Activated CD4-positive, alpha-beta T cell treated with anti-CD3 and anti-CD28 coated beads, Interleukin-2, amount 10 ng/mL, durations not matched to agents 7 days and 5 days (primary cell): Measurements from ENCODE around the gene OR8D1. TPM values are rescaled to one million over a fixed set of nuclear protein-coding genes. Genes with fewer than 3 reads are reported as not detected.

ENCODE experiments used
- CTCF ChIA-PET: fragments of 350-600 bp; sonication (Branson Sonifier 250); formaldehyde crosslinking; loops from one replicate; lab custom pipeline; 2021; ENCODE audit warnings: antibody characterized with exemption; lab: Charles Lee
- POLR2A ChIA-PET: fragments of 350-600 bp; sonication (Branson Sonifier 250); formaldehyde crosslinking; loops from one replicate; lab custom pipeline; 2021; ENCODE audit warnings: antibody characterized with exemption; lab: Charles Lee
- DNase-seq: peaks from one replicate; pipeline ENCODE4 v3.0.0-alpha.2; 2020
- H3K27ac Mint-ChIP-seq: one replicate; pipeline ENCODE4 v1.8.0; 2021; ENCODE audit warnings: mild to moderate bottlenecking, moderate library complexity, mixed read lengths
- H3K27me3 Mint-ChIP-seq: one replicate; pipeline ENCODE4 v1.8.0; 2021; ENCODE audit warnings: mixed read lengths
- H3K36me3 Mint-ChIP-seq: one replicate; pipeline ENCODE4 v1.8.0; 2021; ENCODE audit warnings: low read depth, mixed read lengths
- H3K4me1 Mint-ChIP-seq: one replicate; pipeline ENCODE4 v1.8.0; 2021; ENCODE audit warnings: mixed read lengths
- H3K4me3 Mint-ChIP-seq: one replicate; pipeline ENCODE4 v1.8.0; 2021; ENCODE audit warnings: mild to moderate bottlenecking, moderate library complexity, mixed read lengths
- H3K9me3 Mint-ChIP-seq: one replicate; pipeline ENCODE4 v1.8.0; 2021; ENCODE audit warnings: mixed read lengths
- total RNA-seq, 2 experiments: library from RNA; stranded (reverse); gene quantifications; one replicate each; pipeline ENCODE4 v1.2.3, GENCODE V29; 2021

OR8D1 gene
- total RNA-seq, 2 experiments from 2014 or later = not detected

DNA sequence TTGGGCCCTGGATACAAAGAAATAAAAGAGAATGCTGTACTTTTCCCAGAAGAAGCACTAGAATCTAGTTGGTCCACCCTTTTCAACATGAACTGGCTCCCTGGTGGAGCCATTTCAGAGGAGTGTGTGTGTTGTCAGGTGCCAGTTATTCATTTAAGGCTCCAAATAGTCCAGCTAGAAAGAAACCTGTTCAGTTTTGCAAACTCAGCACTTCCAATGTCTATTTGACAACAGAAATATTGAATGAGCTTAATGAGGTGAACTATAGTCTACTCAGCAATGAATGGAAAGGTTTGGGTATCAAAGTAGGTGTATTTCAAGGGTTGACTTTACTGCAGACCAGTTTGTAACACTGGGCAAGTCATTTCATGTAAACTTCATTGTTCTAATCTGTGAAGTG lies 2.1 kb downstream of the OR8D1 start:
- CTCF ChIA-PET = no interaction called here
- H3K9me3 Mint-ChIP-seq = no peaks in the 10 kb centered on the region
- no peaks in the 10 kb centered on the region for H3K27me3 Mint-ChIP-seq
- no peak overlapping the region for H3K27ac Mint-ChIP-seq
- no peak for DNase-seq
- H3K36me3 Mint-ChIP-seq = no peaks in the 10 kb centered on the region
- POLR2A ChIA-PET = no interaction called here
- H3K4me1 Mint-ChIP-seq = no peaks in the 10 kb centered on the region
- no peak overlapping the region for H3K4me3 Mint-ChIP-seq

DNA sequence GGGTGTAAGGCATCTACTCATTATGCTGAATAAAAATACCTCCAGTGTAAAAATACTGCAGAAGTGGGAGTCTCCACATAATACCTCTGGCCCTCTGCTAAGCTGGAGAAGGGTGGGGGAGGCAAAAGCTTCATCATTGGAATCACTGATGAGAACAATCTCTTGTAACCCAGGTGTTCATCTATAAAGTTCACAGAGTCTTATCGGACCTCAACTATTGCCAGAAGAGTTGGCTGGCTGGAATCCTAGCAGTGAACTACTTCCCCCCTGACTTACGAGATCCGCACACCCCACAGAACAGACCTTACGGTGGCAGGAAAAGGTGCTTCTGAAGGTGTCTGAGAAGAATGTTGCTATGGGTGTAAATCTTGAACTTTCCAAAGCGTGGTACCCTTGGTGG lies 2.5 kb downstream of the OR8D1 start:
- ChIA-PET CTCF (no interaction called here), POLR2A (no interaction called here)
- DNase-seq = no peak
- H3K27ac Mint-ChIP-seq = no peak overlapping the region
- H3K9me3 Mint-ChIP-seq = no peaks in the 10 kb centered on the region
- H3K36me3 Mint-ChIP-seq = no peaks in the 10 kb centered on the region
- H3K27me3 Mint-ChIP-seq = no peaks in the 10 kb centered on the region
- no peaks in the 10 kb centered on the region for H3K4me1 Mint-ChIP-seq
- H3K4me3 Mint-ChIP-seq = no peak overlapping the region

DNA sequence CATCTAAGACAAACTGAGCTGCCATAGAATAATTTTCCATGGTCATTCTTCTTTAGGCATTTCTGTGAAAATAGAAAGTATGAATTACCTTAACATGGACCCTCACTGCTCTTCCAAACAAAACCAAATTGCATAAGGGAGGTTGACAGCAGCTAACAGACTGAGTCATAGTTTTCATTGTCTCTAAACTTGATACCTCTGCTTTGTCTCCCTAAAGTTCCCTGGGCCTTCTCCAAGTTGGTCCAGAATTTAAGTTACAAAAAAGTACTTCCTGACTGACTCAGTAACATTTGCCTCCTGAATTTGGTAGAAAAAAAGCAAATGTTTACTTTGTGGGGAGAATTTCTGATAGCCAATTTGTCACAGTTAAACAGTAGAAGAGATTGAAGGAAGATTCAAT lies 3.0 kb downstream of the OR8D1 start:
- H3K4me1 Mint-ChIP-seq = no peaks in the 10 kb centered on the region
- H3K4me3 Mint-ChIP-seq = no peak overlapping the region
- CTCF ChIA-PET = no interaction called here

DNA sequence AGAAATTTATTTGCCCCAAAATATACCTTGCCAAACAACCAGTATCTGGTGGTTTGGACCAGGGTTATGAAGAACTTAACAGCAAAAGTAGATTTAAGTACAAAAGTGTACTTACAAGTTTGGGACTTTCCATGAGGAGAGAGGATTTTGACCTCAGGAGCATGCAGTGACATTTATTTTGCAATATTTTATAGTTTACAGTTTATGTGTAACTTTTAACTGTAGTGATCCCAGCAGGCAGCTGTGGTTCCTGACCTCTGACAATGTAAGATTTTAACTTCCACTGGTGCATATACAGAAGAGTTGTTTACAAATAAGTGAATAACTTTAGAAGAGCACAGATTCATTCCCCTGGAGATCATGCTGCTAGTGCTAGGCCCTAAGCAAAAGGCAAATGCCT lies 6.7 kb downstream of the OR8D1 start:
- H3K27me3 Mint-ChIP-seq = no peaks in the 10 kb centered on the region

More for the DNA sequence above, 3.0 kb downstream of the OR8D1 start:
- no peaks in the 10 kb centered on the region for H3K27me3 Mint-ChIP-seq
- no peaks in the 10 kb centered on the region for H3K36me3 Mint-ChIP-seq
- POLR2A ChIA-PET = no interaction called here
- no peaks in the 10 kb centered on the region for H3K9me3 Mint-ChIP-seq
- no peak overlapping the region for H3K27ac Mint-ChIP-seq
- no peak for DNase-seq

DNA sequence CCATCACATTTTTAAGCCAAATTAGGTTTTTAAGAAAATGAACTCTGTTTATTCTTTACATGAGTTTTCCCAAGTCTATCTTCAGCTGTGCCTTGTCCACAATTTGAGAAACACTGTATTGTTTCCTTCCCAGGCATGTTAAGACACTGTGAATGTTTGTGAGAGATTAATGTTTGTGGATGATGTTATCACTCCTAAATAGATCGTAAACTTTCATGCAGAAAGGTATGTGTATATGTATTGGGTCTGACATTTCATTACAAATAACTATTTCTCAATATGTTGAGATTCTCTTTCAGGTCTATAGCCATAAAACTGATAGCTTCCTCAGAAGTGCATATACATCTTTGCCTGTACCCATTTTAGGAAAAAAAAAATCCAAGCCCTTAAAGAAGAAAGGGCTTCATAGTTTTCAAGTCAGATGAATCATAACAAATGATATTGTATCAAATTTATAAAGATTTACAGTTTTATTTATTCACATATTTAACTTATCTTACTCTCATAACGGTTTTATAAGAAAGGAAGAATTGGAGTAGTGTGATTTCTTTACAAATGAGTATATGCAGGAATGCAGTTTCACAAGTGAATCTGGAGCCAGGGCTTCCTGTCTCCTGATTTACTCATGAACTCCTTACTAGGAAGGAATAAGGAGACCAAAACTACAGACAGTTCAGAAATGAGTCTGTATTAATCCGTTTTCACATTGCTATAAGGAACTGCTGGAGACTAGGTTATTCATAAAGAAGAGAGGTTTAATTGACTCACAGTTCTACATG lies 11.2 kb downstream of the OR8D1 start:
- Mint-ChIP-seq H3K9me3 (no peaks in the 10 kb centered on the region), H3K36me3 (no peaks in the 10 kb centered on the region), H3K4me3 (no peak overlapping the region), H3K4me1 (no peaks in the 10 kb centered on the region), H3K27me3 (no peaks in the 10 kb centered on the region), H3K27ac (no peak overlapping the region)
- no peak for DNase-seq
- POLR2A ChIA-PET = no interaction called here
- CTCF ChIA-PET = no interaction called here

More for the DNA sequence above, 6.7 kb downstream of the OR8D1 start:
- Mint-ChIP-seq H3K4me1 (no peaks in the 10 kb centered on the region), H3K9me3 (no peaks in the 10 kb centered on the region), H3K27ac (no peak overlapping the region), H3K36me3 (no peaks in the 10 kb centered on the region), H3K4me3 (no peak overlapping the region)
- ChIA-PET POLR2A (no interaction called here), CTCF (no interaction called here)
- DNase-seq = no peak

DNA sequence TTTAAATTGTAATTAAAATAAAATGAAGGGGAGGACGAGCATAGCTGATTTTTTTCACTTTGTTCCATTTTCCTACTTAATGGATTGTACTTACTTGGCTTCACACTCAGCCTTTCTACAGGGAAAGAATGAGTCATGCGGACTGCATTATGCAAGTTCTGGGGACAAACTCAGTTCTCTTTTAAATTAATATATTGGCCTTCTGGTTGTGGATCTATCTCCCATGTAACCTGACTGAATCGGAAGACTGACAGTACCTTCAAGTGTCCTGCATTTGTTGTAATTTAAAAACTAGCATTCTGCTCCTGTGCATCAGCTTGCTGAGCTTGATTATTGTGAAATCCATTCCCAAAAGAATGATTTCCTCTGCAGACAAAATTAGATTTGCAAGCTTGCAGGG lies 12.2 kb downstream of the OR8D1 start:
- Mint-ChIP-seq H3K4me1 (no peaks in the 10 kb centered on the region), H3K4me3 (no peak overlapping the region), H3K9me3 (no peaks in the 10 kb centered on the region), H3K27me3 (no peaks in the 10 kb centered on the region), H3K36me3 (no peaks in the 10 kb centered on the region), H3K27ac (no peak overlapping the region)
- CTCF ChIA-PET = no interaction called here
- POLR2A ChIA-PET = no interaction called here
- DNase-seq = no peak

DNA sequence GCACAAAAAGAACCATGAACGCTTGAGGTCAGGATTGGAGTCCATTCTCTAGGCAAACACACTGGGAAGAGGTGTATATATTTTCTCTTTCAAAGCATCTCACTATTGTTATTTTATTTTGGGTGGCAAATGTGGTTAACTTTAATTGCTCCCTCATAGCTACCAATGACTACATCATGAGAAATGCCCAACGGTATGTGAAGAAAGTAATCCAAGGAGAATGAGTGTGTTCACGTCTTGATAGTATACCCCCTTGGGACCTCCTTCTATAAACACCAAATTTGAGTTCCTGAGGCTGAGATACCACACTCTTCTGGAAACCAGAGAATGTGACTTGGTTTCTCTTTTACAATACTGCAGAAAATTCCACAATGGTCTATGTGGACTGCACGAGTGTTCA lies 15.8 kb downstream of the OR8D1 start:
- Mint-ChIP-seq H3K9me3 (no peaks in the 10 kb centered on the region), H3K4me3 (no peak overlapping the region), H3K27me3 (no peaks in the 10 kb centered on the region), H3K4me1 (no peaks in the 10 kb centered on the region), H3K27ac (no peak overlapping the region), H3K36me3 (no peaks in the 10 kb centered on the region)
- ChIA-PET CTCF (no interaction called here), POLR2A (no interaction called here)
- DNase-seq = no peak

DNA sequence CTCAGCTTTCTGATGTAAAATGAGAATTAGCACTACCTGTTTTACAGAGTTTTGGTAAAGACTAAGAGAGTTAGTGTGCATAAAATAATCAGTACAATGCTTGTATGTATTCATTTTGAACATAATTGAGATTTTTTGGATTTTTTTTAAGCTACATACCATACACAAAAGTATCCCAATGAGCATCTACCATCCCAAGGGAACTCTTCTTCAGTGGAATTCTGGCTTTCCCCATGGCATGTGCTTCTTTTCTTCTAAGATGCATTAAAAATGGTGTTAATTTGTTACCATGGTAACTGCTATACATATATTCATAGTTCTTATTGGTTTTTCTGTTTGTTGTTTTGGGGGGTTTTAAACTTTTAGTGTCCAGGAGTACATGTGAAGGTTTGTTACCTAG lies 17.7 kb downstream of the OR8D1 start:
- Mint-ChIP-seq H3K9me3 (no peaks in the 10 kb centered on the region), H3K27me3 (no peaks in the 10 kb centered on the region), H3K36me3 (no peaks in the 10 kb centered on the region), H3K27ac (no peak overlapping the region), H3K4me1 (no peaks in the 10 kb centered on the region), H3K4me3 (no peak overlapping the region)
- ChIA-PET CTCF (interaction anchor here (0.7 kb wide), 1 partner anchor 13 kb away, joined by 3 read pairs; no protein-coding TSS in a partner anchor), POLR2A (no interaction called here)
- no peak for DNase-seq

DNA sequence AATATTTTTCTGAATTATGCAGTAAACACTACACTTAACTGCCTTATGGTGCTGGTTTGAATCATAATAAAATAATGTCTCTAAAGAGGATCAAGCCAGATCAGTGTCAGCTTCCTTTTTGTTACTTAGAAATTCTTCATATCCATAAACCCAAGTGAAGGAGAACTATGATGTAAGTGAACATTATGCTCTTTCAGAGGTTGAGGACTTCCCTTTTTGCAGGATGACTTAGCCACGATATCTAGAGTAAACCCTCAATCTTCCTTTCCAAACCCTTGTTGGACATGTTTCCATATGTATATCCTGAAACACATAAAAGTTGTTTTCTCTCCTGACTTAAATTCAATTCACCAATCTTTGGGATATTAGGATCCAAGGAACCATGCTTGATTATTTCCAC lies 19.1 kb downstream of the OR8D1 start:
- Mint-ChIP-seq H3K4me3 (no peak overlapping the region), H3K36me3 (no peaks in the 10 kb centered on the region), H3K27ac (no peak overlapping the region), H3K9me3 (no peaks in the 10 kb centered on the region), H3K27me3 (no peaks in the 10 kb centered on the region), H3K4me1 (no peaks in the 10 kb centered on the region)
- DNase-seq = no peak
- CTCF ChIA-PET = no interaction called here
- POLR2A ChIA-PET = no interaction called here

DNA sequence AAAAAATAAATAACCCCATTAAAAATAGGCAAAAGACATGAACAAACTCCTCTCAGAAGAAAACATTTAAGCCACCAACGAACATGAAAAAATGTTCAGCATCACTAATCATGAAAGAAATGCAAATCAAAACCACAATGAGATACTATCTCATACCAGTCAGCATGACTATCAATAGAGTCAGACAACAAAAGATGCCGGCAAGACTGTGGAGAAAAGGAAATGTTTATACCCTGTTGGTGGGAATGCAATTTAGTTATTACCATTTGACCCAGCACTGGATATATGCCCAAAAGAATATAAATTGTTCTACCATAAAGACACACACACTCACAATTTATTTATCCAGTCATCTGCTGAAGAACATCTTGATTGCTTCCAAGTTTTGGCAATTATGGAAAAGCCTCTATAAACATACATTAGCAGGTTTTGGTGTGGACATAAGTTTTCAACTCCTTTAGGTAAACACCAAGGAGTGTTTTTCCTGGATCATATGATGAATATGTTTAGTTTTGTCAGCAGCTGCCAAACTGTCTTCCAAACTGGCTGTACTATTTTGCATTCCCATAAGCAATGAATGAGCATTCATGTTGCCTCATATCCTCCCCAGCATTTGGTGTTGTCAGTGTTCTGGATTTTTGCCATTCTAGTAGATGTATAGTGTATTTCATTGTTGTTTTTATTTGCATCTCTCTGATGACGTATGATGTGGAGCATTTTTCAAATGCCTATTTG lies 28.0 kb downstream of the OR8D1 start:
- Mint-ChIP-seq H3K27ac (no peak overlapping the region), H3K9me3 (peaks cover 2% of the 10 kb centered on the region), H3K27me3 (peaks cover 2% of the 10 kb centered on the region), H3K4me3 (no peak overlapping the region), H3K4me1 (no peaks in the 10 kb centered on the region), H3K36me3 (no peaks in the 10 kb centered on the region)
- no peak for DNase-seq
- ChIA-PET CTCF (no interaction called here), POLR2A (no interaction called here)

DNA sequence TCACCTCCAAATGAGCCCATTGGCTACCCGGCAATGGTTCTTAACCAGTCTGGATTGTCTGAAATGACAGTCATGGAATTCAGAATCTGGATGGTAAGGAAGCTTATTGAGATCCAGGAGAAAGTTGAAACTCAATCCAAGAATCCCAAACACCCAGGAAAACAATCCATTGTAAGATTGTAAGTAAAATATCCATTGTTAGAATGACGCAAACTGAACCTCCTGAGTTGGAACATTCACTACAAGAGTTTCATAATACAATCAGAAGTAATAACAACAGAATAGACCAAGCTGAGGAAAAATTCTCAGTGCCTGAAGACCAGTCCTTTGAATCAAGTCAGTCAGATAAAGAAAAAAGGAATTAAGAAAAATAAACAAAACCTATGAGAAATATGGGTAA lies 35.5 kb downstream of the OR8D1 start:
- no peaks in the 10 kb centered on the region for H3K27me3 Mint-ChIP-seq
- no peaks in the 10 kb centered on the region for H3K4me1 Mint-ChIP-seq
- no peak overlapping the region for H3K27ac Mint-ChIP-seq
- no peaks in the 10 kb centered on the region for H3K36me3 Mint-ChIP-seq
- ChIA-PET CTCF (no interaction called here), POLR2A (no interaction called here)
- peaks cover 1% of the 10 kb centered on the region for H3K9me3 Mint-ChIP-seq
- DNase-seq = no peak
- H3K4me3 Mint-ChIP-seq = no peak overlapping the region

DNA sequence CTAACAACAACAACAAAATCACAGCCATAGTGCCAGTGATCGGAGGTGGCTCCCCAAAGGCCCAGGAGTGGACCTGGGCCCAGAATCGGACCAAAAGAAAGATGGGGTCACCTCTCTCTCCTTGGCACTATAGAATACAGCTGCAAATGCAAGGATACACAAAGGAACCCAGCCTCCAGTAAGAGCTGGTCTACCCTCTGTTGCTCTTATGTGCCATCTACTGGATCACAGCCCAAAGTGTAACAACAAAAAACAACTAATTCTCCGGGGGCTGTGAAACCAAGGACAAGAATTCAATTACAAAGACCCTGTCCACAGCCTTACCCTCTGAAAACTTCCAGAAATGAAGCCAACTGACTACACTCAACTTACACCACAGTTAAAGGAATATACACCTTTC lies 35.9 kb downstream of the OR8D1 start:
- CTCF ChIA-PET = no interaction called here

DNA sequence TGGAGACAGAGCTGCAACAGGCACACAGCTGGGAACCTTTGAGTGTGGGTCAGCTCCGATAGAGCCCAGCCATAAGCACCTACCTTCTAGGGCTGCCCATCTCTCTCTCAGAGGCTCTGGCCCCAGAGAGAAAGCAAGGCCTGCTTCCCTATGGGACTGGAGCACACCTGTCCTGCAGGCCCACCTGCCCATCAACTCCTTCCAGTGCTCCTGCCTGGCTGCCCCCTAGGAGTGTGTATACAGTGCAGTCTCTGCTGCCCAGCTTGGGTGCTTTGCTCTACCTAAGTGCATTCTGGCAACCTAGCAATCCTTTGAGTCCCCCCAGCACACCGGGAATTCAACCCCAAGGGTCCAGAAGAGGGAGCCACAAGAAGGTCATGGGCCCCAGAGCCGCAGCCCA lies 36.5 kb downstream of the OR8D1 start:
- ChIA-PET CTCF (no interaction called here), POLR2A (no interaction called here)
- no peaks in the 10 kb centered on the region for H3K9me3 Mint-ChIP-seq
- no peaks in the 10 kb centered on the region for H3K36me3 Mint-ChIP-seq
- H3K4me3 Mint-ChIP-seq = no peak overlapping the region
- H3K4me1 Mint-ChIP-seq = no peaks in the 10 kb centered on the region
- no peak overlapping the region for H3K27ac Mint-ChIP-seq
- no peaks in the 10 kb centered on the region for H3K27me3 Mint-ChIP-seq
- DNase-seq = no peak

More for the DNA sequence above, 35.9 kb downstream of the OR8D1 start:
- no peak for DNase-seq
- POLR2A ChIA-PET = no interaction called here
- Mint-ChIP-seq H3K4me3 (no peak overlapping the region), H3K36me3 (no peaks in the 10 kb centered on the region), H3K4me1 (no peaks in the 10 kb centered on the region), H3K27me3 (no peaks in the 10 kb centered on the region), H3K9me3 (no peaks in the 10 kb centered on the region), H3K27ac (no peak overlapping the region)
